A549 treated with DMSO at 1 μM for 4 hours (cell line): ENCODE data around the gene ZNF383. TPM values are rescaled to one million over a fixed set of nuclear protein-coding genes. Genes with fewer than 3 reads are reported as not detected.

ENCODE experiments used
- total RNA-seq: library from RNA; stranded (reverse); fragments of 200-300 nt; extraction: Qiagen RNA extraction; gene quantifications from 5 replicates; pipeline ENCODE4 v1.2.3, GENCODE V29; 2022; ENCODE audit warnings: low read depth

ZNF383 gene
- total RNA-seq, result 6.9 to 8.6 TPM (median 7.6 TPM) in 5 replicates

GRCh38 chr19:37217775-37218591 lies at the start of gene ZNF383:
Gene ZNF383 (plus strand): TSS chr19:37218214. CDS start chr19:37230454, 12,240 bp downstream.

GRCh38 chr19:37172368-37173366 lies 45.3 kb upstream of the ZNF383 start, which contains the start of gene ZNF585A:
Gene ZNF585A (minus strand): TSS chr19:37172695. CDS start chr19:37169910, 2,785 bp downstream.

Other genes starting within 250 kb of the ZNF383 start
- 3.9 to 6.2 TPM (median 5.2 TPM) in 5 replicates for gene ZNF420, start 139.8 kb upstream of the ZNF383 start, total RNA-seq
- 5.6 to 8.4 TPM (median 7.2 TPM) in 5 replicates for gene ZNF585A, start 45.5 kb upstream of the ZNF383 start, total RNA-seq
- 2.5 to 4.9 TPM (median 3.3 TPM) in 5 replicates for gene ZNF585B, start 7.7 kb upstream of the ZNF383 start, total RNA-seq
- 2.7 to 5.1 TPM (median 3.6 TPM) in 5 replicates for gene ZNF527, start 152.9 kb downstream of the ZNF383 start, total RNA-seq
- gene ZNF569, start 249.2 kb downstream of the ZNF383 start, total RNA-seq, result 3.7 to 5.8 TPM (median 5.0 TPM) in 5 replicates